Measurements from ENCODE around the gene IGF2. TPM values are rescaled to one million over a fixed set of nuclear protein-coding genes. Genes with fewer than 3 reads are reported as not detected.

Gene IGF2
- total and polyA plus RNA-seq, 9 donors: 21.7 to 412 (median 135) TPM

- Histone ChIP-seq H3K27ac (no peak overlapping the region), H3K4me1 (ENCODE audit: insufficient read depth) (peaks cover 11% of the 10 kb centered on the region), H3K36me3 (no peaks in the 10 kb centered on the region), H3K9me3 (no peaks in the 10 kb centered on the region), H3K4me3 (no peak overlapping the region), H3K27me3 (no peaks in the 10 kb centered on the region)
- peak in 1 of 5 donors; percentile 23 for DNase-seq
- 94 to 99% (median 96%) methylated on average over 7 of the region's 7 CpGs for WGBS, 3 donors
- intact Hi-C loops (cut with DNase I): no loop called here
- TF ChIP-seq POLR2A (IDR thresholded peaks at IDR 0.05): no peak
- TF ChIP-seq CTCF (IDR thresholded peaks at IDR 0.05): no peak
- TF ChIP-seq EP300 (IDR thresholded peaks at IDR 0.05): no peak
Observed at GRCh38 chr11:2105511-2105910, 33.7 kb downstream of the IGF2 start.

GRCh38 chr11:2104524-2105440 lies 34.4 kb downstream of the IGF2 start:
- Histone ChIP-seq H3K27me3 (no peaks in the 10 kb centered on the region), H3K36me3 (no peaks in the 10 kb centered on the region), H3K9me3 (no peaks in the 10 kb centered on the region), H3K27ac (no peak overlapping the region), H3K4me3 (no peak overlapping the region), H3K4me1 (ENCODE audit: insufficient read depth) (peaks cover 10% of the 10 kb centered on the region)
- intact Hi-C loops (cut with DNase I): loop anchor here in 1 of 4 donors (5.0 kb wide), 2 partner anchors 33 to 48 kb away; partner anchors contain the start of gene IGF2
- 85 to 90% (median 85%) methylated on average over 18 of the region's 18 CpGs for WGBS, 3 donors
- DNase-seq: peak in 2 of 5 donors; percentile 9 to 23
- TF ChIP-seq EP300 (IDR thresholded peaks at IDR 0.05) (no peak), CTCF (IDR thresholded peaks at IDR 0.05) (no peak), POLR2A (IDR thresholded peaks at IDR 0.05) (no peak)

GRCh38 chr11:2103668-2104523 lies 35.3 kb downstream of the IGF2 start:
- no peak overlapping the region for H3K4me3 ChIP-seq
- H3K4me1 ChIP-seq (ENCODE audit: insufficient read depth): peaks cover 2% of the 10 kb centered on the region
- 94 to 97% (median 94%) methylated on average over 23 to 25 of the region's 25 CpGs for WGBS, 3 donors
- H3K9me3 ChIP-seq: no peaks in the 10 kb centered on the region
- DNase-seq: peak in 2 of 5 donors; percentile 13 to 31
- no peaks in the 10 kb centered on the region for H3K36me3 ChIP-seq
- H3K27me3 ChIP-seq: no peaks in the 10 kb centered on the region
- intact Hi-C loops (cut with DNase I): loop anchor here in 1 of 4 donors (5.0 kb wide), 2 partner anchors 33 to 48 kb away; partner anchors contain the start of gene IGF2
- TF ChIP-seq EP300 (IDR thresholded peaks at IDR 0.05): no peak
- TF ChIP-seq POLR2A (IDR thresholded peaks at IDR 0.05): no peak
- H3K27ac ChIP-seq: no peak overlapping the region

GRCh38 chr11:2102883-2103213 lies 36.3 kb downstream of the IGF2 start:
- no peaks in the 10 kb centered on the region for H3K36me3 ChIP-seq
- no peak for TF ChIP-seq POLR2A (IDR thresholded peaks at IDR 0.05)
- no peak for TF ChIP-seq CTCF (IDR thresholded peaks at IDR 0.05)
- no peak for TF ChIP-seq EP300 (IDR thresholded peaks at IDR 0.05)
- no peak overlapping the region for H3K4me3 ChIP-seq
- DNase-seq: no peak
- H3K4me1 ChIP-seq (ENCODE audit: insufficient read depth): peaks cover 3% of the 10 kb centered on the region
- H3K9me3 ChIP-seq: no peaks in the 10 kb centered on the region
- H3K27ac ChIP-seq: no peak overlapping the region
- intact Hi-C loops (cut with DNase I): loop anchor here in 1 of 4 donors (5.0 kb wide), 2 partner anchors 34 to 49 kb away; partner anchors contain the start of gene IGF2
- 73 to 81% (median 74%) methylated on average over 2 of the region's 2 CpGs for WGBS, 3 donors
- H3K27me3 ChIP-seq: no peaks in the 10 kb centered on the region
